ENCODE results near the gene FGF12. TPM values are rescaled to one million over a fixed set of nuclear protein-coding genes. Genes with fewer than 3 reads are reported as not detected.

The FGF12 gene
- total RNA-seq, 2 donors from 2014 or later: 0.25 to 0.48 TPM

GRCh38 chr3:192246847-192247559 lies 480.3 kb downstream of the FGF12 start:
- no peaks in the 10 kb centered on the region for H3K4me1 ChIP-seq
- no peak for TF ChIP-seq CTCF (IDR thresholded peaks at IDR 0.05)
- no peaks in the 10 kb centered on the region for H3K27me3 ChIP-seq
- intact Hi-C loops (cut with DNase I): no loop called here
- DNase-seq: no peak
- H3K9me3 ChIP-seq: no peaks in the 10 kb centered on the region
- no peak overlapping the region for H3K9ac ChIP-seq (ENCODE audit: low read depth in 2 of 2, low read length in 2 of 2)
- no peak overlapping the region for H3K27ac ChIP-seq
- H3K36me3 ChIP-seq: no peaks in the 10 kb centered on the region
- H3K4me3 ChIP-seq: no peak overlapping the region

GRCh38 chr3:192244591-192244990 lies 482.8 kb downstream of the FGF12 start:
- no peak for TF ChIP-seq CTCF (IDR thresholded peaks at IDR 0.05)
- no peaks in the 10 kb centered on the region for H3K36me3 ChIP-seq
- no peaks in the 10 kb centered on the region for H3K9me3 ChIP-seq
- H3K27me3 ChIP-seq: no peaks in the 10 kb centered on the region
- H3K27ac ChIP-seq: no peak overlapping the region
- no peak overlapping the region for H3K4me3 ChIP-seq
- DNase-seq: no peak
- no peak overlapping the region for H3K9ac ChIP-seq (ENCODE audit: low read depth in 2 of 2, low read length in 2 of 2)
- intact Hi-C loops (cut with DNase I): no loop called here
- no peaks in the 10 kb centered on the region for H3K4me1 ChIP-seq

GRCh38 chr3:192239956-192240355 lies 487.4 kb downstream of the FGF12 start:
- no peak for TF ChIP-seq CTCF (IDR thresholded peaks at IDR 0.05)
- H3K27ac ChIP-seq: no peak overlapping the region
- DNase-seq: no peak
- no peaks in the 10 kb centered on the region for H3K9me3 ChIP-seq
- intact Hi-C loops (cut with DNase I): no loop called here
- no peaks in the 10 kb centered on the region for H3K27me3 ChIP-seq
- H3K4me1 ChIP-seq: no peaks in the 10 kb centered on the region
- no peak overlapping the region for H3K9ac ChIP-seq (ENCODE audit: low read depth in 2 of 2, low read length in 2 of 2)
- H3K4me3 ChIP-seq: no peak overlapping the region
- H3K36me3 ChIP-seq: no peaks in the 10 kb centered on the region

- intact Hi-C loops (cut with DNase I): no loop called here
- no peak for TF ChIP-seq CTCF (IDR thresholded peaks at IDR 0.05)
- no peak overlapping the region for H3K4me3 ChIP-seq
- no peak for DNase-seq
- H3K27me3 ChIP-seq: no peaks in the 10 kb centered on the region
- no peaks in the 10 kb centered on the region for H3K36me3 ChIP-seq
- H3K4me1 ChIP-seq: no peaks in the 10 kb centered on the region
- no peaks in the 10 kb centered on the region for H3K9me3 ChIP-seq
- H3K27ac ChIP-seq: no peak overlapping the region
- no peak overlapping the region for H3K9ac ChIP-seq (ENCODE audit: low read depth in 2 of 2, low read length in 2 of 2)
Observed at GRCh38 chr3:192237992-192238608, 489.2 kb downstream of the FGF12 start.

GRCh38 chr3:192229866-192230265 lies 497.5 kb downstream of the FGF12 start:
- no peaks in the 10 kb centered on the region for H3K9me3 ChIP-seq
- no peaks in the 10 kb centered on the region for H3K27me3 ChIP-seq
- H3K9ac ChIP-seq (ENCODE audit: low read depth in 2 of 2, low read length in 2 of 2): no peak overlapping the region
- no peaks in the 10 kb centered on the region for H3K36me3 ChIP-seq
- H3K4me3 ChIP-seq: no peak overlapping the region
- intact Hi-C loops (cut with DNase I): no loop called here
- no peaks in the 10 kb centered on the region for H3K4me1 ChIP-seq
- H3K27ac ChIP-seq: no peak overlapping the region
- no peak for DNase-seq
- TF ChIP-seq CTCF (IDR thresholded peaks at IDR 0.05): no peak
